Karpas-422 (cell line): ENCODE measurements around the gene CASKIN2. TPM values are rescaled to one million over a fixed set of nuclear protein-coding genes. Genes with fewer than 3 reads are reported as not detected.
A peak's percentile ranks its signal among the peaks of the same experiment; 100 is the strongest.
"Not testable (repeated sequence)": the region's sequence is repeated elsewhere in the genome, so short reads cannot be mapped to it uniquely, and the experiment has no call there.

Source experiments
- DNase-seq: peaks from one replicate; pipeline ENCODE4 v3.0.0-alpha.2; 2015
- H2AFZ ChIP-seq: fragments of 200-600 bp; sonication (generic); 2 replicates; pipeline ENCODE4 v1.6.1; 2014; ENCODE audit warnings: antibody characterized with exemption, low read length, mixed read lengths
- H3K27ac ChIP-seq: fragments of 200-600 bp; sonication (generic); 2 replicates; pipeline ENCODE4 v1.5.1; 2014; ENCODE audit warnings: mild to moderate bottlenecking, low read length, moderate library complexity
- H3K27me3 ChIP-seq: fragments of 200-600 bp; sonication (generic); 2 replicates; pipeline ENCODE4 v1.6.1; 2014; ENCODE audit warnings: low read length, mixed read lengths
- H3K36me3 ChIP-seq: fragments of 200-600 bp; sonication (generic); 2 replicates; pipeline ENCODE4 v1.6.1; 2014; ENCODE audit warnings: low read length, mixed read lengths; ENCODE audit not compliant: insufficient read depth
- H3K4me1 ChIP-seq: fragments of 200-600 bp; sonication (generic); 2 replicates; pipeline ENCODE4 v1.6.1; 2014; ENCODE audit warnings: mild to moderate bottlenecking, low read length, mixed read lengths
- H3K4me2 ChIP-seq: fragments of 200-600 bp; sonication (generic); 2 replicates; pipeline ENCODE4 v1.6.1; 2014; ENCODE audit warnings: low read length, low read depth, mild to moderate bottlenecking; ENCODE audit not compliant: poor library complexity, severe bottlenecking
- H3K4me3 ChIP-seq: fragments of 200-600 bp; sonication (generic); 2 replicates; pipeline ENCODE4 v1.5.1; 2014; ENCODE audit warnings: mild to moderate bottlenecking, antibody characterized with exemption, low read length, mixed read lengths
- H3K79me2 ChIP-seq: fragments of 200-600 bp; sonication (generic); 2 replicates; pipeline ENCODE4 v1.6.1; 2014; ENCODE audit warnings: mild to moderate bottlenecking, low read length, mixed read lengths
- H3K9ac ChIP-seq: fragments of 200-600 bp; sonication (generic); 2 replicates; pipeline ENCODE4 v1.6.0; 2014; ENCODE audit warnings: low read length
- H3K9me2 ChIP-seq: fragments of 200-600 bp; sonication (generic), shearing (Covaris generic); replicated peaks from 2 replicates; pipeline ENCODE4 v1.6.0; 2014; ENCODE audit warnings: mild to moderate bottlenecking, low read length, moderate library complexity; ENCODE audit not compliant: insufficient read depth
- H3K9me3 ChIP-seq: fragments of 300-700, 200-600 bp; sonication (generic); 2 replicates; pipeline ENCODE4 v1.6.1; 2014; ENCODE audit warnings: low read length, mixed read lengths
- H4K20me1 ChIP-seq: fragments of 200-600 bp; sonication (generic); 2 replicates; pipeline ENCODE4 v1.6.1; 2014; ENCODE audit warnings: mild to moderate bottlenecking, antibody characterized with exemption, low read length, low read depth; ENCODE audit not compliant: insufficient read depth
- total RNA-seq: library from RNA; depleted of rRNA; stranded (reverse); fragments of >200 nt; shearing (Covaris generic); gene quantifications from 2 replicates; pipeline ENCODE4 v1.2.3, GENCODE V29; 2014; ENCODE audit warnings: low replicate concordance

CASKIN2 gene
- total RNA-seq, 1 experiment from 2014 or later, result not detected

DNA sequence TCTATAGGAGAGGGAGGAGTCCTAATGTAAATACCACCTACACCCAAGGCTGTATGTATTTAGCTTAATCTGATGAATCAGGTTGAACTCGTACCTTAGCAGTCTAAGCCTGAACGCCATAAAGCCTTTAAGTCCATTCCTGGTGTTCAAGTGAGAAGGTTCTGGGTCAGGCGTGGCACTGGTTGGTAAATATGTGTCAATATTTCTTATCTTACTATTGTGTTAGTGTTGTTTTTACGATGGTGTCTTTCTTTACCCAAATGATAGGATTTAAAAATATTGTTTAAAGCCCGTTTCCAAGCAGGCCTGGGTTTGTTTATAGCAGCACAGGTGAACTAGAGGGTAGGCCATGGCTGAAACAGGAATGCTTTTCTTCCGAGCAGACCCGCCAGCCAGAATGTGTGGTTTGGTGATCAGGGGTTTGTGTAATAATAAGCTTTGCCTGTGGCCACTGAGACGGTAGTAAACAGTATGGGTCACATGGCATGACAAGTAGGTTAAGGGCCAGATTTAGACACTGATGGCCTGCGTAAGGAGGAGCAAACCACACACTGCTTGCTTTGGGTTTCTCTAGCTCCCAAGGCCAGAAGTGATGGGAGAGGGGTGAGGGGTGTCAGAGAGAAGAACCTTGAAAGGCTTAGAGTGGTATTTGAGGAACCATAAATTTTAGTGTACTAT lies 55.6 kb downstream of the CASKIN2 start:
- H3K9me2 ChIP-seq, result no peaks in the 10 kb centered on the region
- H3K9me3 ChIP-seq, result no peaks in the 10 kb centered on the region
- peaks cover 11% of the 10 kb centered on the region for H3K79me2 ChIP-seq
- H2AFZ ChIP-seq, result no peak overlapping the region
- H3K4me3 ChIP-seq, result no peak overlapping the region
- no peaks in the 10 kb centered on the region for H3K36me3 ChIP-seq
- DNase-seq, result no peak
- H4K20me1 ChIP-seq, result no peaks in the 10 kb centered on the region
- H3K4me1 ChIP-seq, result peaks cover 34% of the 10 kb centered on the region
- peak overlapping the region; percentile 41 for H3K4me2 ChIP-seq
- H3K27me3 ChIP-seq, result no peaks in the 10 kb centered on the region
- H3K27ac ChIP-seq, result no peak overlapping the region
- no peak overlapping the region for H3K9ac ChIP-seq

DNA sequence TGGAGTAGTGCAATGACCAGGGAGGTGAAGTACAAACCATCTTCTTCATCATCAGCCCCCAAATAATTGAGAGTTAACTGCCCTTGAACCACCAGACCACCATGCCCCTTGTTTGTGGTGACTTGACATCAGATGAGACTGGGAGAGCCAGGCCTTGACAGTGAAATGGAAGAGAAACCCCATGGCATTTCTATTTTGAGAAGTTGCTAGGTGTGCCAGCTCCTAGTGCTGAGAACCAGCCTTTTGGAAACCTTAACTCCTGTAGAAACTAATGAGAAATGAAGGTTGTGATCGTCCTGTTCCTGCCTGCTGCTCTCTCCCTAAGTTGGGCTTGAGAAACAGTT lies 56.1 kb downstream of the CASKIN2 start:
- Histone ChIP-seq H3K4me1 (peaks cover 38% of the 10 kb centered on the region), H4K20me1 (no peaks in the 10 kb centered on the region), H3K36me3 (no peaks in the 10 kb centered on the region), H3K9me3 (no peaks in the 10 kb centered on the region), H3K4me3 (no peak overlapping the region), H2AFZ (no peak overlapping the region), H3K4me2 (no peak overlapping the region), H3K9ac (no peak overlapping the region), H3K27ac (no peak overlapping the region), H3K79me2 (peaks cover 11% of the 10 kb centered on the region), H3K27me3 (no peaks in the 10 kb centered on the region), H3K9me2 (no peaks in the 10 kb centered on the region)
- DNase-seq, result no peak

DNA sequence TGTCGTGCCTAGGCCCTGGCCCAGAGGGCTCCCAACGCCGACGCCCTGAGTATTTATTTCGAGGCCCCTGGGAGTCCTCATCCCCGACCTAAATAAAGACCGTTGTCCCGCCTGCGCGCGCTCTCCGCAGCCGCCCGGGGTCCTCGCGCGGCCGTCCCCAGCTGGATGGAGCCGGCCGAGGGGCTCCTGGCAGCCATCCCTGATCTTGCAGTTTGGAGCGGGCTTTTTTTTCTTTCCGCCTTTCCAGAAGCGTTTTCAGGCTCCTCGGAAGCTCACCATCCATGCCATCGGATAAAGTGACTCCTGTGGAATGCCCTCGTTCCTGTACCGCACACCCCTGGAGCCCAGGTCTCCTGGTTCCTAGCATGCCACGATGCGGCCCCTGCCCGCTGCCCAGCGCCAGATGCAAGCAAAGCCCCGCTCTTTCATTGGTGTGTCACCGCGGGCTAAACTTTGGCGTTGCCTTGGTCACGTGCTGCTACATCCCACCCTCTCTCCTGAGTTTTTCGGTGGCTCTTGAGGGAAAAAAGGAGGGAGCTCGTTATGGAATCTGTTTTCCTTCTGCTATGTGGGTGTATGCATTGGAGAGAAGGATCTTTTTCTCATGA lies 58.2 kb downstream of the CASKIN2 start:
- Histone ChIP-seq H2AFZ (peak overlapping the region; percentile 99), H3K4me1 (peaks cover 43% of the 10 kb centered on the region), H3K4me3 (peak overlapping the region; percentile 98), H3K36me3 (no peaks in the 10 kb centered on the region), H3K27me3 (no peaks in the 10 kb centered on the region), H3K9me2 (no peaks in the 10 kb centered on the region), H3K79me2 (peaks cover 11% of the 10 kb centered on the region), H3K9ac (peak overlapping the region; percentile 100), H3K4me2 (peak overlapping the region; percentile 86), H4K20me1 (no peaks in the 10 kb centered on the region), H3K27ac (peak overlapping the region; percentile 31; the same call in 1 of the 2 replicates), H3K9me3 (no peaks in the 10 kb centered on the region)
- DNase-seq, result peak; percentile 47

DNA sequence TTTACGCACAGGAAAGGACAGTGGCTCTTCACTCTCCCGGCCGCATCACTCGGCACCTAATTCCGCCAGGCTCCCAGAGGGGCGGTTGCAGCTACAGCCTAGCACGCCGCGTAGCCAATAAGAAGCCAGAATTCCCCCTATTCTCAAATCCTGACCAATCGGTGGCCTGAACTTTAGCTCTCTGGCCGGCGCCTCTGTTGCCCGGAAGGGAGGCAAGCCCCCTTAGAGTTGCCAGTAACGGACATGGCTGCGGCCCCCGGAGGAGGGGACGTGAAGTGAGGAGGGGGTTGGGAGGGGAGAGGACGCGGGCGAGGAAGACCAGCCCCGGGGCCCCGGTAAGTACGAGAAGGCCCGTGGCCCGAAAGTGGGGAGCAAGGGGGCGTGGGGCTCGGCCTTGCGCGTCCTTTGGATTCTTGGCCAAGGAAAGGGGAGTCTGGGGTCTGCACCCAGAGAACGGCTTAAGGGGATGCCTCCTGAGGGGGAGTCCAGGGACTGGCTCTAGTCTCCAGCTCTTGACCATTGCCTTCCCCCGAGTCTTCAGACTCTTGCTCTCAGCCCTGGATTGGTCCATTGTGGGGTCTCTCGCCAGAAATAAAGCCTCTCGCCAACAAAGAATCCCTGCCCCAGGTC lies 58.8 kb downstream of the CASKIN2 start, which contains the start of gene TMEM94:
Gene TMEM94, plus strand, starts transcription at position 219 of the 630 bp plus-strand sequence. CDS start 15,271 bp downstream, outside the sequence.
- Histone ChIP-seq H3K9ac (peak within 1 kb of the TSS; percentile 100), H3K4me1 (peaks cover 43% of the 10 kb centered on the region), H3K27me3 (no peaks in the 10 kb centered on the region), H4K20me1 (no peaks in the 10 kb centered on the region), H3K9me2 (no peaks in the 10 kb centered on the region), H3K9me3 (no peaks in the 10 kb centered on the region), H3K36me3 (no peaks in the 10 kb centered on the region), H3K4me2 (peak within 1 kb of the TSS; percentile 86), H2AFZ (peak within 1 kb of the TSS; percentile 99), H3K27ac (peak within 1 kb of the TSS; percentile 31; the same call in 1 of the 2 replicates), H3K4me3 (peak within 1 kb of the TSS; percentile 98), H3K79me2 (peaks cover 11% of the 10 kb centered on the region)
- peak; percentile 99 for DNase-seq

DNA sequence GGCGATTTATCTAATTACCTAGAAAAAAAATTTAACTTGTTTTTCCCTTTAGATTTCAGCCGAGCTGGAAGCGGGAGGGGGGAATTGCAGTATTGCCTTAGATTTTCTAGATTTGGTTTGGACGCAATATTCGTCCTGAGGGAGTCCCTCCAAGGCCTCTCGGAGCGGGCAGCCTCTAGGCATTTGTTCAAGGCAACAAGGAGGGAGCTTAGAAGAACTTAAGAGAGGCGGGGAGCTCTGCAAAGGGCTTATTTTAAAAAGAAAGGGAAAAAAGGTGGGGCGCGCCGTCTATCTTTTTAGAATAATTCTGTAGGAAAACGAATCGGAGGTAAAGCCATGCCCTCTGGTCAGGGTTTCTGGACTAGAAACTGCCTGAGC lies 59.3 kb downstream of the CASKIN2 start:
- Histone ChIP-seq H3K4me1 (peaks cover 43% of the 10 kb centered on the region), H3K4me3 (peak overlapping the region; percentile 98), H3K9ac (peak overlapping the region; percentile 70), H3K27me3 (no peaks in the 10 kb centered on the region), H4K20me1 (no peaks in the 10 kb centered on the region), H3K79me2 (peaks cover 11% of the 10 kb centered on the region), H3K27ac (peak overlapping the region; percentile 24; the same call in 1 of the 2 replicates), H3K9me2 (no peaks in the 10 kb centered on the region), H2AFZ (peak overlapping the region; percentile 51), H3K4me2 (peak overlapping the region; percentile 86), H3K36me3 (no peaks in the 10 kb centered on the region), H3K9me3 (no peaks in the 10 kb centered on the region)
- no peak for DNase-seq

DNA sequence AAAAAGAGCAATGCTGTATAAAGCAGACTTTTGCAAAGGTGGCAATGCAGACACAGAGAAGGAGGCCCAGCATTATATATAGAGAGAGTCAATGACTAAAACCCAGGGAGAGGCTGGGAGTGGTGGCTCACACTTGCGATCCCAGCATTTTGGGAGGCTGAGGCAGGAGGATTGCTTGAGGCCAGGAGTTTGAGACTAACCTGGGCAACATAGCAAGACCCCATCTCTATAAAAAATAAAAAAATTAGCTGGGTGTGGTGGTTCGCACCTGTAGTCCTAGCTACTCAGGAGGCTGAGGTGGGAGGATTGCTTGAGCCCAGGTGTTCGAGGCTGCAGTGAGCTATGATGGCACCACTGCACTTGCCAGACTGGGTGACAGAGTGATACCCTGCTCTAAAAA lies 60.7 kb downstream of the CASKIN2 start:
- Histone ChIP-seq H3K79me2 (peaks cover 11% of the 10 kb centered on the region), H3K4me1 (peaks cover 34% of the 10 kb centered on the region)
- not testable (repeated sequence) for H3K9me2 ChIP-seq, H3K9ac ChIP-seq, H3K36me3 ChIP-seq, H3K9me3 ChIP-seq, H2AFZ ChIP-seq, H3K4me3 ChIP-seq, H3K27me3 ChIP-seq, DNase-seq, H3K4me2 ChIP-seq, H4K20me1 ChIP-seq, H3K27ac ChIP-seq

DNA sequence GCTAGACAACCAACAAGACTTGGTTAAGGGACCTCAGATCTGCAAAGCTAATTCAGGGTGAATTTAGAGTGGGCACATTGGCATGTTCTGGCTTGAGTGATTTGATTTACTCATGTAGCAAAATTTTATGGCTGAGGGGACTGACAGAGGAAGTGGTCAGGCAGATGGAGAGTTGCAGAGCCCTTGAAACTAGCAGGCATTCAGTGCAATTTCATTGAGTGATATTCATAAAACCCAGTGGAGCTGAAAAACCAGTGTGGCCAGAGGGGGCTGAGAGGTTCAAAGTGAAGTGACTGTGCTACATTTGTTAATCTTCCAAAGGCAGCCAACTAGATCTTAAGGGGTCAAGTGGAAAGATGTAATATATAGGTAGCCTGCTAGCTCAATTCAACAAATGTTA lies 61.1 kb downstream of the CASKIN2 start:
- Histone ChIP-seq H3K4me3 (no peak overlapping the region), H3K36me3 (no peaks in the 10 kb centered on the region), H3K79me2 (peaks cover 11% of the 10 kb centered on the region), H4K20me1 (no peaks in the 10 kb centered on the region), H3K27ac (no peak overlapping the region), H3K4me1 (peaks cover 29% of the 10 kb centered on the region), H3K4me2 (no peak overlapping the region), H3K9ac (no peak overlapping the region), H3K27me3 (no peaks in the 10 kb centered on the region), H3K9me2 (no peaks in the 10 kb centered on the region), H3K9me3 (no peaks in the 10 kb centered on the region), H2AFZ (no peak overlapping the region)
- DNase-seq, result peak; percentile 44

DNA sequence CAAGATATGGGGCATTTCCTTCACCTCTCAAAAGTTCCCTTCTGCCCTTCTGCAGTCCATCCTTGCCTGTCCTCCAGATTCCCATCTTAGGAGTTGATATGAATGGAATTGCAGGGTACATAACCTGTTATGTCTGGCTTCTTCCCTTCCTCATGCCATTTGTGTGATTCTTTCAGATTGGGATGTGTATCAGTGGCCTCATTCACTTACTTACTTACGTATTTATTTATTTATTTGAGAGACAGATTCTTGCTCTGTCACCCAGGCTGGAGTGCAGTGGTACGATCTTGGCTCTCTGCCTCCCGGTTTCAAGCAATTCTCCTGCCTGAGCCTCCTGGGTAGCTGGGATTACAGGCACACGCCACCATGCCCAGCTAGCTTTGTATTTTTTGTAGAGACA lies 65.1 kb downstream of the CASKIN2 start:
- H3K27me3 ChIP-seq, result no peaks in the 10 kb centered on the region
- H3K79me2 ChIP-seq, result no peaks in the 10 kb centered on the region
- H3K9ac ChIP-seq, result no peak overlapping the region
- H2AFZ ChIP-seq, result no peak overlapping the region
- DNase-seq, result no peak
- H3K4me1 ChIP-seq, result peaks cover 9% of the 10 kb centered on the region
- no peaks in the 10 kb centered on the region for H3K36me3 ChIP-seq
- H3K27ac ChIP-seq, result no peak overlapping the region
- no peaks in the 10 kb centered on the region for H3K9me2 ChIP-seq
- no peaks in the 10 kb centered on the region for H3K9me3 ChIP-seq
- H3K4me3 ChIP-seq, result no peak overlapping the region
- H4K20me1 ChIP-seq, result no peaks in the 10 kb centered on the region
- H3K4me2 ChIP-seq, result no peak overlapping the region
